GM21825 (cell line): Measurements from ENCODE around the gene GALNT12.

Source experiments
- ATAC-seq: cut with Tn5 transposase; IDR thresholded peaks from one replicate; pipeline ENCODE4 v1.9.1; 2021; ENCODE audit warnings: mild to moderate bottlenecking, moderate library complexity; ENCODE audit not compliant: unreplicated experiment

Gene GALNT12

GRCh38 chr9:98807070-98807813 is at the start of gene GALNT12:
TSS of gene GALNT12 (plus strand) at chr9:98807670. CDS start at chr9:98807699, 29 bp downstream.
- ATAC-seq = peak; percentile 64

GRCh38 chr9:98760231-98760630 is 47.2 kb upstream of the GALNT12 start:
- no peak for ATAC-seq

DNA sequence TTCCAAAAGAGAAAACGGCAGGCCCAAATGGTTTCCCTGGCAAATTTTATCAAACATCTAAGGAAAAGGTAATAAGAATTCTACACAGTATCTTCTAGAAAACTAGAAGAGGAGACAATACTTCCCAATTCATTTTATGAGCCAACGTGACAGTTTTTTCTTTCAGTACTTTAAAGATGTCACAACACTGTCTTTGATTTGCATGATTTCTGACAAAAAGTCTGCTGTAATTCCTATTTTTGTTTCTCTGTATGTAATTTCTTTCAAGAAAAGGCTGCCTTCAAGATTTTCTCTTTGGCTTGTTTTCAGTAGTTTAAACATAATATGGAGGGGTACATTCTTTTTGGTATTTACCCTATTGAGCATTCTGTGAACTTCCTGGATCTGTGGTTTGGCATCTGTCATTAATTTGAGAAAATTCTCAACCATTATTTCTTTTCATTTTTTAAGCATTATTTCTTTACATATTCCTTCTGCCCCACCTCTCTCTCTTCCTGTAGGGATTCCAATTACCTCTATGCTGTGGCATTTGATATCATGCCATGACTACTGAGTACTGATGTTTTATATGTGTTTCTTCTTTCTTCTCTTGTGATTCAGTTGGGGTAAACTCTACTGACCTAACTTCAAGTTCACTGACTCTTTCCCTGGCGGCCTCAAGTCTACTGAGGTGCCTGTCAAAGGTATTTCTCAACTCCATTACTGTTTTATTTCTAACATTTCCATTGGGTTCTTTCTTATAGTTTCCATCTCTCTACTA is 43.3 kb upstream of the GALNT12 start:
- no peak for ATAC-seq

GRCh38 chr9:98765256-98765655 is 42.2 kb upstream of the GALNT12 start:
- no peak for ATAC-seq

DNA sequence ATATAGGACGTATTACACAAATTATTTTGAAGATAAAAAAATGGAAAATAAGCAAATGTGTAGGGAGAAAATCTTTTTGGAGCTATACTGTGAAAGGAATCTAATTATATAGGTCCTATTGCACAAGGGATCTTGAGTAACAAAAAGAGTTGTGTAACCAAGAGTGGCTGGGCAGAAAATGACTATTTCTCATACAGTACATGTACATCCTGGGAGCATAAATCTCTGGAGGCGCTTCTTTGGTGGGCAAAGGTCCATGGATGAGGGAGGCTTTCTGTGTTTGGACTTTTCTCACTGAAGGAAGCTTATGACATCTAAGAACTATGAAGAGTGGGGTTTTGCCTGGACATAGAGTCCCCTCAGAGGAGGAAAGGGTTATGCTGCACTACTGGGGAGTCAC is 40.9 kb upstream of the GALNT12 start:
- no peak for ATAC-seq

DNA sequence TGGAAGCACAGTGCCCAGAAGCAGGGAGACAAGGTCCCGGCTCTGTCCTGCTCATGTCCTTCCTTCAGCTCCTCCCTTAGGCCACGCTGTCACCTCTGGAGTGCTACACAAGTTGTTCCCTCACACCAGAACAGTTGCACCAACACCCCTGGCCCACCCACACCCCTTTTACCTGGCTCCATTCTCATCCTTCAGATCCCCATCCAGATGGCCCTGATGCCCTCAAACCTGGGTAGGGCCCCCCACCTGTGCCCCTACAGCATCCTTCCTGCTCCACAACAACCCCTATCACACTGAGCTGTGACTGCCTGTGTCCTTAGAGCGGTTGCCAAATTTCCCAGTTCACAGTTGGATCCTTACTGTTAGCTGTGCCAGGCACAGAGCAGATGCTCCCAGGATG is 40.3 kb upstream of the GALNT12 start:
- ATAC-seq = no peak

- ATAC-seq = no peak
Observed at GRCh38 chr9:98767915-98768314, 39.6 kb upstream of the GALNT12 start.

DNA sequence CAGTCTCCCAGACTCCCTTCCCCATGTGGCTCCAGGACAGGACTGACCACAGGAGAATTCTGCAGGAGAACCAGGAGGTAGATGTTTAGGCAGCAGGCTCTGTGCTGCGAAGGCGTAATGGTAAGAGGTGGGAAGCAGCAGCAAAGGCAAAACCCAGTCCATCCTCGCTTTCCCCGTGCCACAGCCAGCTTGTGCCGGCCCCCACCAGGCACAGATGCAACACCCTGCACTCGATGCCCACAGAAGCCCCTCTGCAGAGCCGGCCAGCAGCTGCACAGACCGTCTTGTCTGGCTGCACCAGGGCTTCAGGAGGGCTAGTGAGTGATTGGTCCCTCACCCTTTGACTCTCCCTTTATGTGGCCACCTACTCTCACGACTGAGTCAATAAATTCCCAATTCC is 39.1 kb upstream of the GALNT12 start:
- no peak for ATAC-seq

GRCh38 chr9:98770717-98771116 is 36.8 kb upstream of the GALNT12 start:
- ATAC-seq = no peak

GRCh38 chr9:98771209-98771874 is 36.1 kb upstream of the GALNT12 start:
- no peak for ATAC-seq

- no peak for ATAC-seq
Observed at GRCh38 chr9:98772364-98773155, 34.9 kb upstream of the GALNT12 start.

- no peak for ATAC-seq
Observed at GRCh38 chr9:98773721-98774120, 33.7 kb upstream of the GALNT12 start.

GRCh38 chr9:98774746-98775145 is 32.7 kb upstream of the GALNT12 start:
- no peak for ATAC-seq

GRCh38 chr9:98775831-98776441 is 31.5 kb upstream of the GALNT12 start:
- no peak for ATAC-seq

GRCh38 chr9:98777618-98778017 is 29.9 kb upstream of the GALNT12 start:
- ATAC-seq = no peak

DNA sequence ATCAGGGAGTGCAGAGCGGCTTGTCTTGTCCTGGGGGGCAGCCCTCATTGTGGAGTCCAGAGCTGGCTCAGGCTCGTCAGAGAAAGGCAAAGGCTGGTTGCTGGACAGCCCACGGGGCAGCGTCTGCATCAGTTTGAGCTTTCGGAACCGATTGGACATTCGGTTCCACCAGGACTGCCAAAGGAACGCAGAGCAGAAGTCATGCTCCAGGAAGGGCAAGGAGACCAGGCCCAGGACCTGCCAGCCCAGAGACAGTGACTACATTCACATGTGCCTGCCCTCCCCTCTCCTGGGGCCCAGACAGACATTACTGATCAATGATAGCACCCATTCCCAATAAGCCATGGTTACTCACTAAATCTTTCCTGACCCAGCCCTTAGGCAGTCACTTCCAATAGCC is 29.2 kb upstream of the GALNT12 start:
- no peak for ATAC-seq

DNA sequence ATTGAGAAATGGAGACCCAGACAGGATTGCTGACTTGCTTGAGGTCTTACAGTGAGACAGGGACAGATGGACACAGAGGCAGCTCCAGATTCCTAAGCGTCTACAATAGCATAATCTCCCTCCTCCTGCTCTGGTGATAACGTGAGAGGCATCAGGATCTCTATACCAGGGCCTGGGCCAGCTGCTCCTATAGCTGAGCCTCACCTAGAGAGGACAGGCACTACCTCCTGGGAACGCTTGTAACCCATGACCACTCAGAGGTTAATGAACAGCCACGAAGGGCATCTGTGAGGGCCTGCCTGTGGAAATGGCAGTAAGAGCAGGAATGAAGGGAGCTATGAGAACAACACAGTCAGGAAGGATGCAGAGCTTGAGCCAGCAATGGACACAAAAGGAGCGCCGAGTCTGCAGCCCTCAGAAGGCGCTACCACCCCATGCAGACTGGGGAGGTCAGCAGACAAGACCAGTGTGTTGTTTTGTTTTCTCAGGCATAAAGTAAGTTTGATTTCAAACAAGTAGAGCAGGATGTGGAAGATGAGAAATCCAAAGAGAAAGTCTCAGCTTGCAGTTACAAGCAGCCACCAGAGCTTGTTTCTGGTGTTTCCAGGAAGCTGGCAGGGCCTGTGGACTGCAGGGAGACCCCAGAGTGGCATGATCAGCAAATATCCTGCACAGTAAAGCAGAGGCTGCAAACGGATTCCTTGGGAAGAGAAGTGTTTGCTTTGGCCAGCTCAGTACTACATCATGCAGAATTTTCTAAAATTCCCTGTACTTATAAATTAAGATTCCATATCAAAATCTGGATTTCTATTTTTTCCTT is 28.5 kb upstream of the GALNT12 start:
- no peak for ATAC-seq

GRCh38 chr9:98780059-98780749 is 27.3 kb upstream of the GALNT12 start:
- no peak for ATAC-seq
